Measurements from ENCODE around the gene AP4S1.

AP4S1 gene

GRCh38 chr14:31113794-31114193, 88.3 kb downstream of the AP4S1 start:
- Histone ChIP-seq H3K79me2 (ENCODE audit: control insufficient read depth, insufficient read depth, low read length, unreplicated experiment) (no peaks in the 10 kb centered on the region), H3K27me3 (ENCODE audit: insufficient read depth, low read length) (no peaks in the 10 kb centered on the region), H3K4me3 (ENCODE audit: low read depth, low read length) (no peak overlapping the region), H3K36me3 (ENCODE audit: insufficient read depth, low read length) (peaks cover 50% of the 10 kb centered on the region), H3K27ac (ENCODE audit: low read depth, low read length) (no peak overlapping the region), H3K4me1 (ENCODE audit: control insufficient read depth, insufficient read depth, low read length, unreplicated experiment) (no peaks in the 10 kb centered on the region), H2AFZ (ENCODE audit: low read length, unreplicated experiment) (no peak overlapping the region)

GRCh38 chr14:31118892-31119291, 93.4 kb downstream of the AP4S1 start:
- H3K4me1 ChIP-seq (ENCODE audit: control insufficient read depth, insufficient read depth, low read length, unreplicated experiment): no peaks in the 10 kb centered on the region
- H3K27ac ChIP-seq (ENCODE audit: low read depth, low read length): no peak overlapping the region
- no peak overlapping the region for H2AFZ ChIP-seq (ENCODE audit: low read length, unreplicated experiment)
- no peaks in the 10 kb centered on the region for H3K79me2 ChIP-seq (ENCODE audit: control insufficient read depth, insufficient read depth, low read length, unreplicated experiment)
- peaks cover 55% of the 10 kb centered on the region for H3K36me3 ChIP-seq (ENCODE audit: insufficient read depth, low read length)
- no peak overlapping the region for H3K4me3 ChIP-seq (ENCODE audit: low read depth, low read length)
- no peaks in the 10 kb centered on the region for H3K27me3 ChIP-seq (ENCODE audit: insufficient read depth, low read length)

- H3K36me3 ChIP-seq (ENCODE audit: insufficient read depth, low read length): peaks cover 42% of the 10 kb centered on the region
- no peaks in the 10 kb centered on the region for H3K79me2 ChIP-seq (ENCODE audit: control insufficient read depth, insufficient read depth, low read length, unreplicated experiment)
- no peaks in the 10 kb centered on the region for H3K4me1 ChIP-seq (ENCODE audit: control insufficient read depth, insufficient read depth, low read length, unreplicated experiment)
- no peak overlapping the region for H3K4me3 ChIP-seq (ENCODE audit: low read depth, low read length)
- no peak overlapping the region for H3K27ac ChIP-seq (ENCODE audit: low read depth, low read length)
- H2AFZ ChIP-seq (ENCODE audit: low read length, unreplicated experiment): no peak overlapping the region
- H3K27me3 ChIP-seq (ENCODE audit: insufficient read depth, low read length): no peaks in the 10 kb centered on the region
Observed at GRCh38 chr14:31122098-31122611, 96.7 kb downstream of the AP4S1 start.

- H2AFZ ChIP-seq (ENCODE audit: low read length, unreplicated experiment): no peak overlapping the region
- no peak overlapping the region for H3K27ac ChIP-seq (ENCODE audit: low read depth, low read length)
- peaks cover 43% of the 10 kb centered on the region for H3K36me3 ChIP-seq (ENCODE audit: insufficient read depth, low read length)
- H3K4me1 ChIP-seq (ENCODE audit: control insufficient read depth, insufficient read depth, low read length, unreplicated experiment): no peaks in the 10 kb centered on the region
- H3K79me2 ChIP-seq (ENCODE audit: control insufficient read depth, insufficient read depth, low read length, unreplicated experiment): no peaks in the 10 kb centered on the region
- H3K27me3 ChIP-seq (ENCODE audit: insufficient read depth, low read length): no peaks in the 10 kb centered on the region
- H3K4me3 ChIP-seq (ENCODE audit: low read depth, low read length): no peak overlapping the region
Observed at GRCh38 chr14:31122921-31123320, 97.5 kb downstream of the AP4S1 start.

- H3K4me3 ChIP-seq (ENCODE audit: low read depth, low read length): no peak overlapping the region
- H3K27me3 ChIP-seq (ENCODE audit: insufficient read depth, low read length): no peaks in the 10 kb centered on the region
- H3K27ac ChIP-seq (ENCODE audit: low read depth, low read length): no peak overlapping the region
- H3K79me2 ChIP-seq (ENCODE audit: control insufficient read depth, insufficient read depth, low read length, unreplicated experiment): no peaks in the 10 kb centered on the region
- no peaks in the 10 kb centered on the region for H3K4me1 ChIP-seq (ENCODE audit: control insufficient read depth, insufficient read depth, low read length, unreplicated experiment)
- H3K36me3 ChIP-seq (ENCODE audit: insufficient read depth, low read length): peaks cover 48% of the 10 kb centered on the region
- H2AFZ ChIP-seq (ENCODE audit: low read length, unreplicated experiment): no peak overlapping the region
Observed at GRCh38 chr14:31124197-31124596, 98.7 kb downstream of the AP4S1 start.

- H3K36me3 ChIP-seq (ENCODE audit: insufficient read depth, low read length): peaks cover 50% of the 10 kb centered on the region
- no peaks in the 10 kb centered on the region for H3K79me2 ChIP-seq (ENCODE audit: control insufficient read depth, insufficient read depth, low read length, unreplicated experiment)
- H2AFZ ChIP-seq (ENCODE audit: low read length, unreplicated experiment): no peak overlapping the region
Observed at GRCh38 chr14:31125231-31125630, 99.8 kb downstream of the AP4S1 start.

GRCh38 chr14:31126680-31127079, 101.2 kb downstream of the AP4S1 start:
- Histone ChIP-seq H3K27ac (ENCODE audit: low read depth, low read length) (no peak overlapping the region), H3K27me3 (ENCODE audit: insufficient read depth, low read length) (no peaks in the 10 kb centered on the region), H3K79me2 (ENCODE audit: control insufficient read depth, insufficient read depth, low read length, unreplicated experiment) (no peaks in the 10 kb centered on the region), H2AFZ (ENCODE audit: low read length, unreplicated experiment) (no peak overlapping the region), H3K36me3 (ENCODE audit: insufficient read depth, low read length) (peaks cover 47% of the 10 kb centered on the region), H3K4me1 (ENCODE audit: control insufficient read depth, insufficient read depth, low read length, unreplicated experiment) (no peaks in the 10 kb centered on the region), H3K4me3 (ENCODE audit: low read depth, low read length) (no peak overlapping the region)

More at GRCh38 chr14:31125231-31125630, 99.8 kb downstream of the AP4S1 start:
- no peaks in the 10 kb centered on the region for H3K27me3 ChIP-seq (ENCODE audit: insufficient read depth, low read length)
- no peak overlapping the region for H3K4me3 ChIP-seq (ENCODE audit: low read depth, low read length)
- no peaks in the 10 kb centered on the region for H3K4me1 ChIP-seq (ENCODE audit: control insufficient read depth, insufficient read depth, low read length, unreplicated experiment)
- H3K27ac ChIP-seq (ENCODE audit: low read depth, low read length): no peak overlapping the region

GRCh38 chr14:31127690-31128089, 102.2 kb downstream of the AP4S1 start:
- no peak overlapping the region for H2AFZ ChIP-seq (ENCODE audit: low read length, unreplicated experiment)
- H3K27me3 ChIP-seq (ENCODE audit: insufficient read depth, low read length): no peaks in the 10 kb centered on the region
- H3K36me3 ChIP-seq (ENCODE audit: insufficient read depth, low read length): peaks cover 53% of the 10 kb centered on the region
- no peak overlapping the region for H3K4me3 ChIP-seq (ENCODE audit: low read depth, low read length)
- H3K4me1 ChIP-seq (ENCODE audit: control insufficient read depth, insufficient read depth, low read length, unreplicated experiment): no peaks in the 10 kb centered on the region
- no peak overlapping the region for H3K27ac ChIP-seq (ENCODE audit: low read depth, low read length)
- peaks cover 2% of the 10 kb centered on the region for H3K79me2 ChIP-seq (ENCODE audit: control insufficient read depth, insufficient read depth, low read length, unreplicated experiment)

- H3K4me1 ChIP-seq (ENCODE audit: control insufficient read depth, insufficient read depth, low read length, unreplicated experiment): no peaks in the 10 kb centered on the region
- H3K27ac ChIP-seq (ENCODE audit: low read depth, low read length): no peak overlapping the region
- H3K4me3 ChIP-seq (ENCODE audit: low read depth, low read length): no peak overlapping the region
- no peak overlapping the region for H2AFZ ChIP-seq (ENCODE audit: low read length, unreplicated experiment)
- no peaks in the 10 kb centered on the region for H3K27me3 ChIP-seq (ENCODE audit: insufficient read depth, low read length)
- H3K36me3 ChIP-seq (ENCODE audit: insufficient read depth, low read length): peaks cover 45% of the 10 kb centered on the region
- peaks cover 2% of the 10 kb centered on the region for H3K79me2 ChIP-seq (ENCODE audit: control insufficient read depth, insufficient read depth, low read length, unreplicated experiment)
Observed at GRCh38 chr14:31128601-31129526, 103.4 kb downstream of the AP4S1 start.

GRCh38 chr14:31133133-31133532, 107.7 kb downstream of the AP4S1 start:
- no peak overlapping the region for H3K4me3 ChIP-seq (ENCODE audit: low read depth, low read length)
- H3K27me3 ChIP-seq (ENCODE audit: insufficient read depth, low read length): no peaks in the 10 kb centered on the region
- H3K79me2 ChIP-seq (ENCODE audit: control insufficient read depth, insufficient read depth, low read length, unreplicated experiment): peaks cover 2% of the 10 kb centered on the region
- peaks cover 53% of the 10 kb centered on the region for H3K36me3 ChIP-seq (ENCODE audit: insufficient read depth, low read length)
- H2AFZ ChIP-seq (ENCODE audit: low read length, unreplicated experiment): no peak overlapping the region
- H3K4me1 ChIP-seq (ENCODE audit: control insufficient read depth, insufficient read depth, low read length, unreplicated experiment): no peaks in the 10 kb centered on the region
- H3K27ac ChIP-seq (ENCODE audit: low read depth, low read length): no peak overlapping the region
